Natural killer cell (primary cell): Measurements from ENCODE around the gene APOL1. TPM values are rescaled to one million over a fixed set of nuclear protein-coding genes. Genes with fewer than 3 reads are reported as not detected.
"Not testable (repeated sequence)": the region's sequence is repeated elsewhere in the genome, so short reads cannot be mapped to it uniquely, and the experiment has no call there.

Source experiments
- ATAC-seq, 3 donors: fragments of 150-1000 bp in 2 of 3; fragments of 200-7000 bp in 1 of 3; cut with Tn5 transposase; 1 replicate in 1 of 3; 2 replicates in 2 of 3; pipeline ENCODE4 v1.10.0; 2021; ENCODE audit warnings: mild to moderate bottlenecking in 2 of 3, moderate library complexity in 2 of 3
- DNase-seq, 2 donors: peaks; one replicate each; pipeline versions ENCODE4 v3.0.0 to v3.0.0-alpha.2; 2013 to 2021; ENCODE audit warnings: mixed read lengths in 1 of 2
- H3K27ac ChIP-seq: one replicate; pipeline ENCODE4 v1.5.1; 2013; ENCODE audit warnings: mild to moderate bottlenecking, low read length
- H3K27me3 ChIP-seq: one replicate; pipeline ENCODE4 v1.6.1; 2013; ENCODE audit warnings: low read length; ENCODE audit not compliant: control insufficient read depth, insufficient read depth
- H3K36me3 ChIP-seq: one replicate; pipeline ENCODE4 v1.6.1; 2013; ENCODE audit warnings: low read length; ENCODE audit not compliant: control insufficient read depth, insufficient read depth
- H3K4me1 ChIP-seq: one replicate; pipeline ENCODE4 v1.6.1; 2013; ENCODE audit warnings: low read length; ENCODE audit not compliant: control insufficient read depth, insufficient read depth
- H3K4me3 ChIP-seq: one replicate; pipeline ENCODE4 v1.5.1; 2013; ENCODE audit warnings: low read length
- H3K9me3 ChIP-seq: one replicate; pipeline ENCODE4 v1.6.1; 2013; ENCODE audit warnings: low read length; ENCODE audit not compliant: control insufficient read depth, insufficient read depth
- H3K27ac Mint-ChIP-seq, 2 donors: one replicate each; pipeline ENCODE4 v1.8.0; 2022; ENCODE audit warnings: mild to moderate bottlenecking in 2 of 2, mixed read lengths in 2 of 2, moderate library complexity in 1 of 2
- H3K27me3 Mint-ChIP-seq, 2 donors: one replicate each; pipeline ENCODE4 v1.8.0; 2022; ENCODE audit warnings: low read depth in 2 of 2, mixed read lengths in 2 of 2
- H3K36me3 Mint-ChIP-seq: one replicate; pipeline ENCODE4 v1.8.0; 2022; ENCODE audit warnings: mixed read lengths
- H3K4me1 Mint-ChIP-seq, 2 donors: one replicate each; pipeline ENCODE4 v1.8.0; 2022; ENCODE audit warnings: mixed read lengths in 2 of 2
- H3K4me3 Mint-ChIP-seq: one replicate; pipeline ENCODE4 v1.8.0; 2022; ENCODE audit warnings: mild to moderate bottlenecking, moderate library complexity, mixed read lengths
- H3K9me3 Mint-ChIP-seq, 2 donors: one replicate each; pipeline ENCODE4 v1.8.0; 2022; ENCODE audit warnings: mixed read lengths in 2 of 2
- WGBS: methylation state at CpG from one replicate; pipeline ENCODE4 v1.1.7; 2013; ENCODE audit warnings: missing lambda C conversion rate; ENCODE audit not compliant: insufficient coverage; 5-methylcytosine and 5-hydroxymethylcytosine counted together
- intact Hi-C: fragments of 100-400 bp; cut with micrococcal nuclease; formaldehyde crosslinking; loops from one replicate; pipeline ENCODE4 v1.14.2; 2022
- total RNA-seq, 4 donors: library from RNA; stranded (reverse); fragments of 120-200 nt in 1 of 4; gene quantifications; one replicate each; pipeline versions ENCODE4 v1.2.3 to v1.2.4, GENCODE V29; 2013 to 2022
- TF ChIP-seq, protein P1 (sequence below): fragments of 200-600 bp; IDR thresholded peaks from one replicate; pipeline ENCODE4 v1.8.0; 2022; ENCODE audit warnings: antibody characterized with exemption

Gene APOL1
- total RNA-seq, 3 donors from 2014 or later (not counting 1 experiment from before 2014, with no cell fraction given) = 39.5 to 51.2 (median 49.6) TPM

- Mint-ChIP-seq H3K9me3 (no peaks in the 10 kb centered on the region), H3K27me3 (no peaks in the 10 kb centered on the region), H3K4me3 (no peak overlapping the region), H3K4me1 (peaks cover 38 to 50% of the 10 kb centered on the region in 2 donors), H3K27ac (peak overlapping the region; percentile 84 to 91), H3K36me3 (no peaks in the 10 kb centered on the region)
- Histone ChIP-seq H3K27ac (peak overlapping the region; percentile 67), H3K4me3 (no peak overlapping the region), H3K36me3 (peaks cover 55% of the 10 kb centered on the region), H3K9me3 (no peaks in the 10 kb centered on the region), H3K27me3 (no peaks in the 10 kb centered on the region), H3K4me1 (peaks cover 42% of the 10 kb centered on the region)
- intact Hi-C loops = no loop called here
- WGBS = 91% methylated on average over 14 of the region's 14 CpGs
- TF ChIP-seq, protein P1, sequence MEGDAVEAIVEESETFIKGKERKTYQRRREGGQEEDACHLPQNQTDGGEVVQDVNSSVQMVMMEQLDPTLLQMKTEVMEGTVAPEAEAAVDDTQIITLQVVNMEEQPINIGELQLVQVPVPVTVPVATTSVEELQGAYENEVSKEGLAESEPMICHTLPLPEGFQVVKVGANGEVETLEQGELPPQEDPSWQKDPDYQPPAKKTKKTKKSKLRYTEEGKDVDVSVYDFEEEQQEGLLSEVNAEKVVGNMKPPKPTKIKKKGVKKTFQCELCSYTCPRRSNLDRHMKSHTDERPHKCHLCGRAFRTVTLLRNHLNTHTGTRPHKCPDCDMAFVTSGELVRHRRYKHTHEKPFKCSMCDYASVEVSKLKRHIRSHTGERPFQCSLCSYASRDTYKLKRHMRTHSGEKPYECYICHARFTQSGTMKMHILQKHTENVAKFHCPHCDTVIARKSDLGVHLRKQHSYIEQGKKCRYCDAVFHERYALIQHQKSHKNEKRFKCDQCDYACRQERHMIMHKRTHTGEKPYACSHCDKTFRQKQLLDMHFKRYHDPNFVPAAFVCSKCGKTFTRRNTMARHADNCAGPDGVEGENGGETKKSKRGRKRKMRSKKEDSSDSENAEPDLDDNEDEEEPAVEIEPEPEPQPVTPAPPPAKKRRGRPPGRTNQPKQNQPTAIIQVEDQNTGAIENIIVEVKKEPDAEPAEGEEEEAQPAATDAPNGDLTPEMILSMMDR = no peak
- ATAC-seq (no peak), DNase-seq (no peak)
Measured at GRCh38 chr22:36259615-36260300, 6.8 kb downstream of the APOL1 start.

DNA sequence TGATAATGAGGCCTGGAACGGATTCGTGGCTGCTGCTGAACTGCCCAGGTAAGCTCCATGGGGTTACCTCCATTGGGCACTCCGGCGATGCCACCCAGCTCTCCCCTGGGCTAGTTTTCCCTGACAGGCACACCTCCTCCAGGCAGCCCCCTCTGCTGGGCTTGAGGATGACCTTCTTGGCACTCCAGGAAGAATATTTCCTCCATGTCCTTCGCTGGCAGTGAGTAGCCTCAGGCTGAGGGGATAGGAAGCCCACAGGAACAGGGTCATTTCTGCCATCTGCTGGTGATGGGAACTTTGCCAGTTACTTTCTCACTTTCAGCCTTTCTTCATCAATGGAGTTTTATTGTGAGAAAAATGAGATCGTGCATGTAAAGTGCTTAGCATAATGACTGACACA, 8.7 kb downstream of the APOL1 start:
- H3K27me3 Mint-ChIP-seq, DNase-seq, ATAC-seq, H3K4me3 ChIP-seq, H3K27ac ChIP-seq, H3K9me3 Mint-ChIP-seq, H3K27me3 ChIP-seq, intact Hi-C loops, H3K4me3 Mint-ChIP-seq, H3K36me3 Mint-ChIP-seq, H3K9me3 ChIP-seq: not testable (repeated sequence)
- peaks cover 32% of the 10 kb centered on the region for H3K4me1 ChIP-seq
- Mint-ChIP-seq H3K27ac (peak overlapping the region; percentile 29 to 91), H3K4me1 (peaks cover 22 to 32% of the 10 kb centered on the region in 2 donors)
- WGBS = 77% methylated on average over 6 of the region's 6 CpGs
- peaks cover 64% of the 10 kb centered on the region for H3K36me3 ChIP-seq

GRCh38 chr22:36262307-36262706, 9.4 kb downstream of the APOL1 start:
- not testable (repeated sequence) for H3K9me3 Mint-ChIP-seq
- WGBS = 98% methylated on average over 3 of the region's 3 CpGs
- peak overlapping the region; percentile 21 to 36 for H3K27ac Mint-ChIP-seq

DNA sequence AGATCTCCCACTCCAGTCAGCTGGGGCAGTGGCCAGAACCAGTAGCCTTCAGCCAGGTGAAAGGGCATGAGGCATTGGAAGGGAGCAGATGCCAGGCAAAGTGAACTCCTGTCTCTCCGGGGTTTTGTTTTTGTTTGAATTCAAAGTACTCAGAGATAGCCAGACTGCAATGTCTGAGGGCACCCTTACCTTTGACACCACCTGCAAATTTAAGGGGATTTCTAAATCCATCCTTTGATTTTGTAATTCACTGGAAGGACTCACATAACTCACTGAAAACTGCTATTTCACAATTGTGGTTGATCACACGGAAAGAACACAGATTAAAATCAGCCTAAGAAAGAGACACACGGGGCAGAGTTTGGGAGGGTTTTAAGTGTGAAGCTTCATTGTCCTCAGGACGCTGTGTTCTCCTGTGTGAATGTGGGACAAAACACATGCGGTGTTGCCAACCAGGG, 10.3 kb downstream of the APOL1 start:
- H3K9me3 ChIP-seq, H3K36me3 Mint-ChIP-seq, DNase-seq, H3K27ac ChIP-seq, H3K4me3 ChIP-seq, H3K27me3 Mint-ChIP-seq, intact Hi-C loops, ATAC-seq, H3K4me3 Mint-ChIP-seq, H3K9me3 Mint-ChIP-seq, H3K27me3 ChIP-seq: not testable (repeated sequence)
- Histone ChIP-seq H3K4me1 (peaks cover 18% of the 10 kb centered on the region), H3K36me3 (peaks cover 59% of the 10 kb centered on the region)
- peak overlapping the region in 1 of 2 donors; percentile 36 for H3K27ac Mint-ChIP-seq
- WGBS = 77% methylated on average over 5 of the region's 5 CpGs
- peaks cover 13 to 16% of the 10 kb centered on the region in 2 donors for H3K4me1 Mint-ChIP-seq

More at GRCh38 chr22:36262307-36262706, 9.4 kb downstream of the APOL1 start:
- H3K27ac ChIP-seq, ATAC-seq, H3K4me3 ChIP-seq, H3K27me3 ChIP-seq, H3K36me3 Mint-ChIP-seq, DNase-seq, intact Hi-C loops, H3K9me3 ChIP-seq, H3K4me3 Mint-ChIP-seq, H3K27me3 Mint-ChIP-seq: not testable (repeated sequence)
- Histone ChIP-seq H3K4me1 (peaks cover 28% of the 10 kb centered on the region), H3K36me3 (peaks cover 65% of the 10 kb centered on the region)
- H3K4me1 Mint-ChIP-seq = peaks cover 17 to 26% of the 10 kb centered on the region in 2 donors

DNA sequence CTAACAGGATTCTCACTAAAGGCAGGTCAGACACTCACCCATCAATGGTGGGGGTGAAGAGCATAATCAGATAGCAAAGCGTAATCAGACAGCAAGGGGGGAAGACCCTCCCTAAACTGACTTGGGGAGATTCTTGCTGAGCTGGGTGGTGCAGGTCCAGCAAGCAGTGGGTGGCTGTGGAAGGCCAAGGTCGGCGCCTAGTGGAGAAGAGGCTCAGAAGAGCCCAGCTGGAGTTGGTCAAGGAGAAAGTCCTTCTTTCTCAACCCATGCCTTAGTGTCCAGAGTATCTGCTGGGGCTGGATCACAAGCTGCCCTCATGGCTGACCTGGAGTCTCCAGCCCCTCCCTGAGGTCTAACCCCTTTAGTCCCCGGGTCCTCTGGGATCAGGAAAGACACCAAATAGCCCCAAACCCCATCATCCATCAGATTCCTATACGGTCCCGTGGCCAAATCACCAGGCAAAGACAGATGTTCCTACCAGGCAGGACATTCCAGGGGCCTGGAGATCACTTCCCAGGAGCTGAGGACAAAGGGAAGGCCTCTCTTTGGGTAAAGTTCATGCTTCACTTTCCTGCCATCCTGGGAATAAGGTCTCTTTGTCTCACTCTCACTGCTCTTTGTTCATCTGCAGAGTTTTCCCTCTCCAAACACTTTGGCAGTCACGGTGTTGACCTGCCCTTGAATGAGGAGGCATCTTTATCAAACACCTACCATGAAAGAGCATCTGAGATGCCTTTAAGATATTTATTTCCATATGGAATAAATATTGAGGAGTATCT, 11.1 kb downstream of the APOL1 start:
- WGBS = 94% methylated on average over 6 of the region's 7 CpGs
- H3K27me3 ChIP-seq, H3K27ac ChIP-seq, H3K27me3 Mint-ChIP-seq, H3K4me3 Mint-ChIP-seq, DNase-seq, ATAC-seq, H3K9me3 Mint-ChIP-seq, H3K4me1 Mint-ChIP-seq, H3K9me3 ChIP-seq, H3K4me3 ChIP-seq, H3K36me3 Mint-ChIP-seq, intact Hi-C loops, H3K27ac Mint-ChIP-seq: not testable (repeated sequence)
- Histone ChIP-seq H3K36me3 (peaks cover 58% of the 10 kb centered on the region), H3K4me1 (peaks cover 10% of the 10 kb centered on the region)
